Smooth muscle cell (in vitro differentiated cells): ENCODE measurements around the gene FLAD1. TPM values are rescaled to one million over a fixed set of nuclear protein-coding genes. Genes with fewer than 3 reads are reported as not detected.

ENCODE experiments used
- DNase-seq: peaks from one replicate; lab custom pipeline; 2025; ENCODE audit not compliant: unreplicated experiment; lab: John Stamatoyannopoulos, UW
- H2AFZ ChIP-seq: fragments of 200-600 bp; sonication (generic); 2 replicates; pipeline ENCODE4 v1.6.0; 2016; ENCODE audit warnings: antibody characterized with exemption, low read depth, mild to moderate bottlenecking
- H3F3A ChIP-seq: fragments of 200-600 bp; sonication (generic); 2 replicates; pipeline ENCODE4 v1.6.0; 2017; ENCODE audit warnings: antibody characterized with exemption, low read depth
- H3K27ac ChIP-seq: fragments of 200-600 bp; sonication (generic); 2 replicates; pipeline ENCODE4 v1.5.1; 2016; ENCODE audit warnings: low read depth, mild to moderate bottlenecking
- H3K27me3 ChIP-seq: fragments of 200-600 bp; sonication (generic); 2 replicates; pipeline ENCODE4 v1.6.1; 2016; ENCODE audit warnings: low read depth, mild to moderate bottlenecking
- H3K36me3 ChIP-seq: fragments of 200-600 bp; sonication (generic); 2 replicates; pipeline ENCODE4 v1.5.1; 2016; ENCODE audit warnings: low read depth
- H3K4me1 ChIP-seq: fragments of 200-600 bp; sonication (generic); 2 replicates; pipeline ENCODE4 v1.5.1; 2016; ENCODE audit warnings: low read depth
- H3K4me2 ChIP-seq: fragments of 200-600 bp; sonication (generic); 2 replicates; pipeline ENCODE4 v1.6.0; 2016; ENCODE audit warnings: mild to moderate bottlenecking
- H3K4me3 ChIP-seq: fragments of 200-600 bp; sonication (generic); 2 replicates; pipeline ENCODE4 v1.5.1; 2016; ENCODE audit warnings: mild to moderate bottlenecking
- H3K79me2 ChIP-seq: fragments of 200-600 bp; sonication (generic); 2 replicates; pipeline ENCODE4 v1.6.0; 2016; ENCODE audit warnings: low read depth, mild to moderate bottlenecking
- H3K9ac ChIP-seq: fragments of 200-600 bp; sonication (generic); 2 replicates; pipeline ENCODE4 v1.6.0; 2016; ENCODE audit warnings: low read depth
- H3K9me3 ChIP-seq: fragments of 200-600 bp; sonication (generic); replicated peaks from 2 replicates; pipeline ENCODE4 v1.5.1; 2016; ENCODE audit warnings: low read depth
- H4K20me1 ChIP-seq: fragments of 200-600 bp; sonication (generic); 2 replicates; pipeline ENCODE4 v1.6.0; 2016; ENCODE audit warnings: low read depth
- CTCF ChIP-seq: fragments of 200-600 bp; sonication (generic); IDR thresholded peaks from 2 replicates; pipeline ENCODE4 v1.5.1; 2017; ENCODE audit warnings: borderline replicate concordance, mild to moderate bottlenecking, antibody characterized with exemption; ENCODE audit not compliant: insufficient read depth, poor library complexity, severe bottlenecking
- WGBS: methylation state at CpG from one replicate; pipeline ENCODE4 v1.1.7; 2016; ENCODE audit warnings: low lambda C conversion rate; 5-methylcytosine and 5-hydroxymethylcytosine counted together
- polyA plus RNA-seq: library from polyadenylated mRNA; unstranded; fragments of >200 nt; fragmentation: Nextera tagmentation; extraction: Ambion mirVana; gene quantifications from 2 replicates; pipeline ENCODE4 v1.2.1, GENCODE V29; 2016
- total RNA-seq: library from RNA; depleted of rRNA; stranded (reverse); fragments of >200 nt; gene quantifications from 2 replicates; pipeline ENCODE4 v1.2.3, GENCODE V29; 2014

Gene FLAD1
- total and polyA plus RNA-seq, 2 experiments from 2014 or later, result 31.1 to 51.4 TPM

GRCh38 chr1:154945160-154945961, 37.8 kb upstream of the FLAD1 start:
- Histone ChIP-seq H3K9ac (no peak overlapping the region), H3F3A (no peaks in the 10 kb centered on the region), H3K27me3 (no peaks in the 10 kb centered on the region), H3K4me3 (no peak overlapping the region), H3K4me2 (no peak overlapping the region), H2AFZ (no peak overlapping the region), H3K27ac (no peak overlapping the region), H4K20me1 (no peaks in the 10 kb centered on the region), H3K79me2 (no peaks in the 10 kb centered on the region), H3K36me3 (no peaks in the 10 kb centered on the region), H3K9me3 (no peaks in the 10 kb centered on the region), H3K4me1 (peaks cover 10% of the 10 kb centered on the region)
- 87% methylated on average over 15 of the region's 15 CpGs for WGBS
- DNase-seq, result no peak
- TF ChIP-seq CTCF, result no peak

GRCh38 chr1:154945962-154946850, 36.9 kb upstream of the FLAD1 start:
- Histone ChIP-seq H3K9ac (no peak overlapping the region), H3K9me3 (no peaks in the 10 kb centered on the region), H3K36me3 (no peaks in the 10 kb centered on the region), H3K4me1 (peaks cover 2% of the 10 kb centered on the region), H3K4me3 (no peak overlapping the region), H4K20me1 (peaks cover 4% of the 10 kb centered on the region), H3K4me2 (no peak overlapping the region), H3K27me3 (no peaks in the 10 kb centered on the region), H2AFZ (no peak overlapping the region), H3K27ac (no peak overlapping the region), H3F3A (no peaks in the 10 kb centered on the region), H3K79me2 (no peaks in the 10 kb centered on the region)
- no peak for TF ChIP-seq CTCF
- no peak for DNase-seq
- WGBS, result 97% methylated on average over 17 of the region's 17 CpGs

GRCh38 chr1:154948079-154948478, 35.1 kb upstream of the FLAD1 start:
- Histone ChIP-seq H3K4me2 (no peak overlapping the region), H3K27me3 (no peaks in the 10 kb centered on the region), H3K4me3 (no peak overlapping the region), H2AFZ (no peak overlapping the region), H4K20me1 (peaks cover 18% of the 10 kb centered on the region), H3K36me3 (no peaks in the 10 kb centered on the region), H3K4me1 (no peaks in the 10 kb centered on the region), H3K79me2 (no peaks in the 10 kb centered on the region), H3F3A (no peaks in the 10 kb centered on the region), H3K27ac (no peak overlapping the region), H3K9me3 (no peaks in the 10 kb centered on the region), H3K9ac (no peak overlapping the region)
- DNase-seq, result no peak
- no peak for TF ChIP-seq CTCF
- WGBS, result 97% methylated on average over 11 of the region's 11 CpGs
